TTC549 (cell line): Measurements from ENCODE around the gene PPP2R2D.
"Not testable (repeated sequence)": the region's sequence is repeated elsewhere in the genome, so short reads cannot be mapped to it uniquely, and the experiment has no call there.

ENCODE experiments used
- FAIRE-seq: peaks from 2 replicates; lab custom pipeline; 2012; peaks lifted over from hg19 to GRCh38; lab: Jason Lieb, UNC

PPP2R2D gene

DNA sequence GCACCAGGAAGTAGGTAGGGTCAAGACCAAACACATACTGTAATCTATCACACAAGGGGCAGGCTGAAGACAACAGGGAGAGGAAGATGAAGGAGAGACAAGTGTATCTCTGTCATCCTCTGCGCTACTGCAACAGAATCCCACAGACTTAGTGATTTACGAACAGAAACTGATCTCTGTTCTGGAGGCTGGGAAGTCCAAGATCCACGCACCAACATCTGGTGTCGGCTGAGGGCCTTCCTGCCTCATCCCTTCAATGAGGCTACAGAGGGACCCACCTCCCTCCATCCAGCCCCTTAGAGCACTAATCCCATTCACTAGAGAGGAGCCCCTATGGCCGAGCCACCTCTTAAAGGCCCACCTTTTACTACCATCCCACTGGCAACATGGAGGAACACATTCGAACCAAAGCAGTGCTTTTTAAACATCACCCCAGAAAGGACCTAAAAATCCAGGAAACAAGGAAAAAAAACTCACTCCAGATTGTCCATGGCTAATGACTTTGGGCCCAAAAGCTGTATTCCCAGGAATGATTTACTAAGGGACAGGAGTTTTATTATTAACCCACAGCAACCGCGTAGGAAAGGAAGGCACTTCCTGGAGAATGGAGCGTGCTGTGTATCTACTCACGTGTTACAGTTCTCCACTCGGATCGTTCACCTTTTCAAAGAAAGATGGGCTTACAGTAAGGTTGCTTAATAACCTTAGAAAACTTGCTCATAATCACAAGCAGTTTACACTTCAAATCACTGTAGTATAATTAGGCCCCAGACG, 76.7 kb downstream of the PPP2R2D start:
- FAIRE-seq: no peak

DNA sequence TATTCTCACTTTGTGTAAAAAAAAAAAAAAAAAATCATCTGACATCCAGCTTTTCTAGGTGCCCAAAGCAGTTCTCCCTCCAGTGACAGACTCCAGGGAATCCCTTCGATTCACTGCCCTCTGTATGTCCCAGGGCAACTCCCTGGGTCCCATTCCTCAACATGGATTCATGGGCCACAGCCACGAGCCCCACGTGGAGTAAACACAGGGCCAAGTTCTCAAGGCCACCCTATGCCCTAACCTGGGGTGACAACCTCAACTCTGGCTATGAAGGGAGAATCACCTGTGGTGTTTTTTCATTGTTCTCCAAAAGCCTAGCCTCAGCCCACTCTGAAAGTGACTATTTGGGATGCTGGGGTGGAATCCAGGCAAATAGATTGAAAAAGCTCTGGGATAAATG, 77.6 kb downstream of the PPP2R2D start:
- no peak for FAIRE-seq

- no peak for FAIRE-seq
These were observed 78.0 kb downstream of the PPP2R2D start for GRCh38 chr10:131978851-131979250.

- no peak for FAIRE-seq
These were observed 78.5 kb downstream of the PPP2R2D start for GRCh38 chr10:131979336-131979735.

DNA sequence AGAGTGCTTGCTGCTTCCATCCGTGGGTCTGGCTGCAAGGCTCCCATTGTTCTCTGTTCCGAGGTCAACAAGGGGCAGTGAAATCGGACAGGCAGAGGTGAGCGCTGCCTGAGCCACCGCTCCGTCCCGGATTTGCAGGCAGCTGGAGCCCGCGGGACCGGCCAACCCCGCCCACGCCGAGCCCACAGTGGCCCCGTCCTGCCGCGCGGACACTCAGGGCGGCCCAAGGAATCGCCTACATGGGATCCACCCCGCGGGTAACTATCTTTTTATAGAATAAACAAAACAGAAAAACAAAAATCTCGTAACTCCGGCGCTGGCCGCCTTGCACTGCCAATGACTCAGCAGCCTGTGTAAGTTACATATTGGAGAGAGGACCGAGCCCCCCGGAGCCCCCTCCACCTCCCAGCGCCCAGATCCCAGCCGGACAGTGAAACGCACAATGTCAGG, 79.0 kb downstream of the PPP2R2D start:
- FAIRE-seq: no peak

DNA sequence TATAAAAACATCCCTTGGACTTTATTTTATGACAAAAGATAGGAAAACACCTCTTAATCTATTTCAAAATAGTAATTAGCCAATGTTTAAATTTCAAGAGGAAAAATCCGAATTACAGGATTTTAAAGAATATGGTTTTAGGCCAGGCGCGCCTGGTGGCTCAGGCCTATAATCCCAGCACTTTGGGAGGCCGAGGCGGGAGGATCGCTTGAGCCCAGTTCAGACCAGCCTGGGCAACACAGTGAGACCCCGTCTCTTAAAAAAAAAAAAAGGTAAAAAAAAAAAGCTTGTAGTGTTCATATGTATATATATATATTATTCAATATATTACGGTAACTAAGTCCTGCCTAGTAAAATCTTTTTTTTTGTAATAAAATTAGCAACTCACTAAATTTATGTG, 79.5 kb downstream of the PPP2R2D start:
- no peak for FAIRE-seq

DNA sequence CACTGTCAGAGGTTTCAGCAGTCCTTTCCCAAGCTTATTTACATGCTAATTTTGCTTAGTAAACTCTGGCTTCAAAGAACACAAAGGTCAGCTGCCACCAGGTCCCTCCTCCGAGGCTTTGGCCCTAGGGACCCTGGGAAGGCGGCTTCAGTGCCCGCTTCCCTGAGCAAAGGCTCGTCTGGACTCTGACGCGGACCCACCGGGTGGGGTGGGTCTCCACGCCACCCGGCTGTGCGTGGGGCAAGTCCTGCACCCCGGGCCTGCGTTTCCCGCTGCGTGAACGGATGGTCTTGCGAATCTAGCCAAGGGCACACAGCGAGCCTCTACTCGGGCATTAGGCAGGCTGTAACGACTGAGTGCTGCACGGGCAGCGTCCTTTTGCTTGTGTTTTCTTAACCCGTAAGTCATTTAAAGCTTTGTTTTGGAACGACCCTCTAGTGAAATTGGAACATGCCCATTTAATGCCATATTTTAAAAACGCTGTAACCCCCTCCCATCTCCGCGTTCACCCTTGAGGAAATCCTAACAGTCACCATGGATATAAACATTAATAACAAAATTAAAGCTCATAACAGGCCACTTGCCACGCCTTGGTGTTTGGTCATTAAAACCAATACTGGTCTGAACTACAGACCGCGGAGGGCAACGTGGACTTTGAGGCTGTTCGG, 80.1 kb downstream of the PPP2R2D start:
- FAIRE-seq: no peak

DNA sequence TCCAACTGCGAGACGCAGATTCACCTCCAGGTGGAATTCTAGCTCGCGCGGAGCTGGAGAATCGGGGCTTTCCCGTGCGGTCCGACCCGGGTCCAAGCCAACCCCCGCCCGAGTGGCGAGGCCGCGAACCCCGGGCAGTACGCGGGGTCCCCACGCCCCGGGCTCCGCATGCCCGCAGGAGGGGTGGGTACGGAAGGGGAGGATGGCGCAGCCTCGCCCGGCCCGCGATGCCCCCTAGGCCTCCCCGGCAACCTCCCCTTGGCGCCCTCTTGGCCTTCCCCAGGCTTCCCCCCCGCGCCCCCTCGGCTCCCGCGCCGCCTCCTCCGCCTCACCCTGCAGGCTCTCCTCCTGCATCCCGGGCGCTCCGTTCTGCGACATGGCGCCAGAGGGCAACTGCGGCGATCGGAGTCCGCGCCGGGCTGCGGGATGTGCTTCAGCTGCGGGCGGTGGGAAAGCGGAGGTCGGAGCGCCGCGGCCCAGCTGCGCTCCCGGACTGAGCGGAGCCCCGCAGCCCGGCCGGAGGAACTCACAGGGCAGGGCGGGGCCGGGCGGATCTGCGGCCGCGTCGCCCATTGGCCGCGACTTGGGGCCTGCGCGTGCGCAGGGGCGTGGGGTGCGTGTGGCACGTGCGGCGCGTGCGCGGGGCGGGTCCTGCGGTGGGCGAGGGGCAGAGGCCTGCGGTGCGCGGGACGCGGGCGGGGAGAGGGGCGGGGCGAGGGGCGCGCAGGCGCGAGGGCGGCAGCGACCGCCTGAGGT, 80.8 kb downstream of the PPP2R2D start, which contains the start of gene BNIP3:
TSS of gene BNIP3 (minus strand) at position 495 of the 756 bp plus-strand sequence. CDS start at position 378, 117 bp downstream.
- FAIRE-seq: no peak

GRCh38 chr10:131982185-131982756, 81.5 kb downstream of the PPP2R2D start:
- no peak for FAIRE-seq

- FAIRE-seq: no peak
These were observed 82.0 kb downstream of the PPP2R2D start for GRCh38 chr10:131982796-131983195.

- no peak for FAIRE-seq
These were observed 83.0 kb downstream of the PPP2R2D start for GRCh38 chr10:131983780-131984179.

GRCh38 chr10:131986851-131987250, 86.0 kb downstream of the PPP2R2D start:
- not testable (repeated sequence) for FAIRE-seq

DNA sequence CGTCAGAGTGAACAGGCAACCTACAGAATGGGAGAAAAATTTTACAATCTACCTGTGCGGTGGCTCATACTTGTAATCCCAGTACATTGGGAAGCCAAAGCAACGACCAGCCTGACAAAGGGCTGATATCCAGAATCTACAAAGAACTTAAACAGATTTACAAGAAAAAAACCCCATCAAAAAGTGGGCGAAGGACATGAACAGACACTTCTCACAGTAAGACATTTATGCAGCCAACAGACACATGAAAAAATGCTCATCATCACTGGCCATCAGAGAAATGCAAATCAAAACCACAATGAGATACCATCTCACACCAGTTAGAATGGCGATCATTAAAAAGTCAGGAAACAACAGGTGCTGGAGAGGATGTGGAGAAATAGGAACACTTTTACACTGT, 86.5 kb downstream of the PPP2R2D start:
- not testable (repeated sequence) for FAIRE-seq

DNA sequence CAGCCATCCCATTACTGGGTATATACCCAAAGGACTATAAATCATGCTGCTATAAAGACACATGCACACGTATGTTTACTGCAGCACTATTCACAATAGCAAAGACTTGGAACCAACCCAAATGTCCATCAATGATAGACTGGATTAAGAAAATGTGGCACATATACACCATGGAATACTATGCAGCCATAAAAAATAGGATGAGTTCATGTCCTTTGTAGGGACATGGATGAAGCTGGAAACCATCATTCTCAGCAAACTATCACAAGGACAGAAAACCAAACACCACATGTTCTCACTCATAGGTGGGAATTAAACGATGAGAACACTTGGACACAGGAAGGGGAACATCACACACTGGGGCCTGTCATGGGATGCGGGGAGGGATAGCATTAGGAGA, 87.0 kb downstream of the PPP2R2D start:
- not testable (repeated sequence) for FAIRE-seq

DNA sequence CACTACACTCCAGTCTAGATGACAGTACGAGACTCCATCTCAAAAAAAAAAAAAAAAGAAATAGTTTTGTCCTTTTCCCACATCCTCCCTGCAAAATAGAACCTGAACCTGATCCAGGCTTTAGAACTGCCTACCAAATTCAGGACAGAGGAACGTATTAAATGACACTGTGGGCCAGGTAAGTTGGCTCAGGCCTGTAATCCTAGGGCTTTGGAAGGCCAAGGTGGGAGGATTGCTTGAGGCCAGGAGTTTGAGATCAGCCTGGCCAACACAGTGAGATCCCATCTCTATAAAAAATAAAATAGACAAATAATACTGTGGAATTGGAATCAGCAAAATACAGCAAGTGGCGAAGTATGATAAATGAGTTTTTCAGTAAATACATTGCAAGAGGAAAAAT, 90.9 kb downstream of the PPP2R2D start:
- no peak for FAIRE-seq

DNA sequence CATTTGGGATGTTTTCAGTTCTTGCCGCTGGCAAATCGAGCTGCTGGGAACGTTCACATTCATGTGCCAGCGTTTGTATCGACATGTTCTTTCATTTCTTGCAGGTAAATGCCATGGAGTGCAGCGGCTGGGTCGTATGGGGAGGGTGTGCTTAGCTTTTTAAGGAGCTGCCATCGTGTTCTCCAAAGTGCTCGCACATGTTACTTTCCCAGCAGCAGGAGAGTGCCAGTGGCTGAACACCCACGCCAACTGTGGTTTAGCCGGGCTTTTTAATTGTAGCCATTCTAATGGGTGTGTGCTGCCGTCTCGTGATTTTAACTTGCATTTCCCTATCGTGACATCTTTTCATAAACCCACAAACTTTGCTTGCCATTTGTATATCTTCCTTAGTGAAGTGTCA, 92.5 kb downstream of the PPP2R2D start:
- FAIRE-seq: no peak

GRCh38 chr10:131994435-131994834, 93.6 kb downstream of the PPP2R2D start:
- FAIRE-seq: no peak

DNA sequence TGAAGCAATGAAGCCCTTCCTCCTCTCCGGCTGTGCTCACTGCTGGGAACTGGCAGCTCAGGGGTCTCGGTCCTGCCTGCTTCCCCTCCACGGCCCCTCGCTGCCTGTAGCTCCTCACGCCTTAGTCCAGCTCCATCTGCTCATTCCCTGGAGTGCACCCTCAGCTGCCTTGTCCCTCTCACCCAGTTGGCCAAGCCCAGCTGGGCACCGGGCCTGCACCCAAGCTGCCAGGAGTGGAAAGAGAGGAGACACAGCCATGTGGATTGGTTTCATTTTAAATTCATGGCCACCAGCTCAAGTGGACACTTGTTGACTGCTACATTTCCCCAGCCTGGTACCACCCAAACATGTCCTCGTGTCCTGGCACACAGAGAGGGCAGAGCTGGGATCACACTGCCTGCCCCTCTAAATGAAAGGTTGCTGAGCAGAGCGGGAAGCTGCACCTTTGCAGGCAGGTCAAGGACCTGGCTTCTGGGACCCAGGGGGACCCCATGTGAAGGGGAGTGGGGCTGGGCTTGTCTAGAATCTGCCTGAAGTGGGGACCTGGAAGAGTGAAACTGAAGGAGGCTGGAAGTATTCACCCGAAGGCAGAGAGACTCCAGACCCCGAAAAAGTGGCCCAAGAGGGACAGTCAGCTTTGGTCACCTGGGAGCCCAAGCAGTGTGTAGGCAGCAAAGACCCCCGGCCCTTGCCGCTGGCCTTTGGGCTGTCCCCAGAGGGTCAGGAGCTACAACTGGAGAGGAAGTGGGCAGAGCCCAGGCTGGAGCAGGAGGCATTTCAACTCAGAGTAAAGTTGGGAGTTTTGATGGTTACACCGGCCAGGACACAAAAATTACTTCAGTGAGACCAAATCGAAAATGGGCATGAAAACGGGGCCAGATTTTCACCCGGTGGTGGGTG, 95.9 kb downstream of the PPP2R2D start:
- no peak for FAIRE-seq

DNA sequence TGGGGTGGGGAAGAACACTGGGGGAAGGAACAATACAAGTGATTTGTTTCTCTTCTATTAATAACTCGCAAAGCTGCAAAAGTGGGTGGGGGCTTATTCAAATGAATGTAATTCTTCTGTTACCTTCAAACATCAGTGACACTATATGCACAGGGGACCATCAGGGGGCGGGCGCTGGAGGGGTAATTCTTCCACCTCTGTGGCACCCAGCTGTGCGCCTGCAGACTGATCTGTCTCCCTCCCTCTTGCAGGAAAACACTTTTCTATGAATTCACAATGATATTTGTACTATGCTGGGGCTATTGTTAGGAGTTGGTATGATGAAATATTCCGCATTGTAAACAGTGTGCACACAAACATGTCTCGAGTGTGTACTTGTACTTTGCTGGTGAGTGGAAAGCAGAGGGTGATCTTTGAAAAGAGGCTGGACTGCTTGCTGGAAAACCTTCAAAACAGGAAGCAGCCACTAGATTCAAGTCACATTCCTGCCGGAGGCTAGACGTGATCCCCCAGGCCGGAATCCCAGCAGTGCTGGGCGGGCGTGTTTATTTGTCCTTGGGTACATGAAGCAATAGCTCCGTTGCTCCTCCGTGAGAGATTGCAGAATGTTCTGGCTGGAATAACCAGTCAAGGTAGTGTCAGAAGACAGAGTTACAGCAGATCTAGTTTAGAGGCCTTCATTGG, 96.7 kb downstream of the PPP2R2D start:
- FAIRE-seq: no peak

- no peak for FAIRE-seq
These were observed 97.4 kb downstream of the PPP2R2D start for GRCh38 chr10:131998050-131998844.
